ENCODE data around the gene IGSF8. TPM values are rescaled to one million over a fixed set of nuclear protein-coding genes. Genes with fewer than 3 reads are reported as not detected.
A peak's percentile ranks its signal among the peaks of the same experiment; 100 is the strongest.

The IGSF8 gene
- total RNA-seq, 1 donor from 2014 or later, result 21.9 TPM

- no peak for ATAC-seq
- intact Hi-C loops (cut with DNase I), result no loop called here
These were observed 19.0 kb downstream of the IGSF8 start for GRCh38 chr1:160079448-160079847.

GRCh38 chr1:160078512-160079195 is 19.8 kb downstream of the IGSF8 start:
- intact Hi-C loops (cut with DNase I), result no loop called here
- DNase-seq (ENCODE audit: missing footprints) (no peak), ATAC-seq (no peak)

More at GRCh38 chr1:160079448-160079847, 19.0 kb downstream of the IGSF8 start:
- no peak for DNase-seq (ENCODE audit: missing footprints)

- peak; percentile 13 for ATAC-seq
- intact Hi-C loops (cut with DNase I), result no loop called here
- no peak for DNase-seq (ENCODE audit: missing footprints)
These were observed 20.9 kb downstream of the IGSF8 start for GRCh38 chr1:160077486-160077885.

DNA sequence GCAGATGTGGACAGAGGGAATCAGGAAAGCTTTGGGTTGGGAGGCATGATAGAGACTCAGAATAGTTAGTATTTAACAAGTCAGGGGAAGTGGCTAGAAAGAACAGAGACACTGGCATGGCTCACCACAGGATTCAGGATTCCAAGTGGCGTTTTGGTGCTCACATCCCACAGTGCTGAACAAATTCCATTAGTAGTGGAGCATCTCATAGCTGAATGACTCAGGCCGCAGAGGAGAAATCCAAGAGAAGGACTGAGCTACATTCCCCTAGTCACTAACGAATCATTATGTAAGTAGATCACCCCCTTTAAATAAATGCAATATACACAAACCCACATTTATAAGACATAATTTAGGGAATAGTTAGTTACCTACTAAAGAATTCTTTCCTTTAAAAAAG is 22.1 kb downstream of the IGSF8 start:
- ATAC-seq (no peak), DNase-seq (ENCODE audit: missing footprints) (no peak)
- intact Hi-C loops (cut with DNase I), result no loop called here

GRCh38 chr1:160075836-160076235 is 22.6 kb downstream of the IGSF8 start:
- intact Hi-C loops (cut with DNase I), result no loop called here
- ATAC-seq (no peak), DNase-seq (ENCODE audit: missing footprints) (no peak)

DNA sequence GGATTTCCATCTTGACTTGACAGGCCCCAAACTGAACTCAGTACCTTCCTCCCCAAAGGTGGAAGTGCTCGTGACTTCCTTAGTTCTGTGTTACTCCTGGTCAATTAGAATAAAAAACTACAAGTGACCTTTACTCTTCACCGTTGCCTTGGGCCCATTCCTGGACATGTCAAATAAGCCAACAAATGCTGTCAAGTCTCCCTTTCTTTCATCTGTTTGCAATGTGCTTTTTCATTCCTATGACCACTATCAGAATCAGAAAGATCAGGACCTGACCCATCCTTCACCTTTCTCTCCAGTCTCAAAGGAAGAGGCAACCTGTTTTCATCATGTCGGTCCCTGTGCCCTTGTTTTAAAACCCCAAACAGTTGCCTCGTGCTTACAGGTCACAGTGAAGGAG is 23.6 kb downstream of the IGSF8 start:
- no peak for DNase-seq (ENCODE audit: missing footprints)
- intact Hi-C loops (cut with DNase I), result no loop called here
- no peak for ATAC-seq

- ATAC-seq (no peak), DNase-seq (ENCODE audit: missing footprints) (no peak)
- intact Hi-C loops (cut with DNase I), result no loop called here
These were observed 27.1 kb downstream of the IGSF8 start for GRCh38 chr1:160071289-160071688.

DNA sequence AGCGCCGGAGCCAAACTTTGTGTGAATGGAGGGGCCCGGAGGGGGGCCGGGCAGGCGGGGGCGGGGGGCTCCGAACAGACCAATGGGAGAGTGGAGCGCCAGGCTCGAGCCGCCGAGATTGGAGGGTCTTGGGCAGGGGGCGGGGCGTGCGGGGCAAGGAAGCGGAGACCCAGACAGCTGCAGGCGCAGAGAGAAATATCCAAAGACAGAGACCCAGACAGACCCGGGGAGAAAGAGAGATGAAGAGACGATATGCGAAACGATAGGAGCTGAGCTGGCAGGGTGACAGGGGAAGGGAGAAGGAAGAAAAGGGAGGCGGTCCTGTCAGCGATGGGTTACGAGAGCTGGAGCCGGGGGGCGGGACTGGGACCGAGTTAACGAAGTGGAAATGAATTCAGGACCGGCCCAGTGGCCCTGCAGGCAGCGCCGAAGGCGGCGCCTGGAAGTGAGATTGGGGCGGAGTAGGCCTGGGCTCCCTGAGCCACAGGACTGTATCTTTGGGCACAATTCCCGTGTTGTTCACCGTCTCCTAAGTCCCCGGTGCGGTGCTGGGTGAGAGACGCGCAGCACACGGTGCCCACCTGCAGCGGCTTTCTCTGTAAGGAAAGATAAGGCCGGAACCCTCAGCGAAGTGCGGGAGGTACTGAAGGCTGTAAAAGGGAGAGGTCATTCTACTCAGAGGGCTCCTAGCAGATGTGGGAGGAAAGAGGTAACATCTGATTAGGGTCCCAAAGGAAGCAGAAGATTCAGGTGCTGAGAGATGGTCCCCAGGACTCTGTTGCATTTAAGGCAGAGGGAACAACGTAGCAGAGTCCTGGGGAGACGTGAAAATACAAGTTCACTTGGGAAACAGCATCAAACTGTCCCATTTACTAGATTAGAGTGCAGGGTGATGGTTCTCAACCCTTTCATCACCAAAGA is 27.9 kb downstream of the IGSF8 start:
- peak; percentile 88 for DNase-seq (ENCODE audit: missing footprints)
- intact Hi-C loops (cut with DNase I), result no loop called here
- peak; percentile 95 for ATAC-seq

DNA sequence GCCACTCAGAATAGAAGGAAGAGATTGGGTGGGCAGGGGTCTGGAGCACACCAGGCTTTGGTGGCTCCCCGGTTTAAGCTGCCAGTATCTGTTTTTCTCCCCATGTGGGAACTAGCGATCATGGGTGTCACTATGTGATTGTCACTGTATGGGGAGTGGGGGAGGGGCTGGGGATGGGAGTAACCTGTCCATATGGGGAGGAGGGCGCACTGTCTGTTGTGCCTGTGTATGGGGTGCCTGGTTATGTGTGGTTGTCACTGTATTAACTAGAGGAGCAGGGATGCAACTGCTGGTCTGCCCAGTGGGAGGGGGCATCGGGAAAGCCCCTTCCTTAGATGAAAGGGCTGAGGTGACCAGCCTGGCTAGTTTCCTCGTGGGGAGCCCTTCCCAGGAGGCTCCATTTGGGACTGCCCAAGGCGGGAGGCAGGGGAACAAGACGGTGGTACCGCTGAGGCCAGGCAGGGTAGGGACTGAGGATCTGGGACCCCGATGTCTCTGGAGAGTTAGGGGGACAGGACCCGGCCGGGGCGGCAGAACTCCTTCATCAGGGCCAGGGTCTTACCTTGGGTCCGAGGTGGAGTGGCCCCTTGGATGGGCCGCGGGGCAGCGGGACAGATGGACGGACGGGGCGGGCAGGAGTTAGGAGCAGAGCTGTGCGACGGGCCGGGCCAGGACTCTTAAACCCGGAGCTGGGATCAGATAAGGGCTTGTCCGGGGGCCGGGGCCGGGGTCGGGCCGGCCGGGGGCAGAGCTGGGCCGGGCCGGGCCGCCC is 28.8 kb downstream of the IGSF8 start, which contains the start of gene KCNJ10:
TSS of gene KCNJ10 (minus strand) at position 701 of the 772 bp plus-strand sequence. CDS start 27,628 bp downstream, outside the sequence.
- intact Hi-C loops (cut with DNase I), result no loop called here
- DNase-seq (ENCODE audit: missing footprints), result no peak
- no peak for ATAC-seq

DNA sequence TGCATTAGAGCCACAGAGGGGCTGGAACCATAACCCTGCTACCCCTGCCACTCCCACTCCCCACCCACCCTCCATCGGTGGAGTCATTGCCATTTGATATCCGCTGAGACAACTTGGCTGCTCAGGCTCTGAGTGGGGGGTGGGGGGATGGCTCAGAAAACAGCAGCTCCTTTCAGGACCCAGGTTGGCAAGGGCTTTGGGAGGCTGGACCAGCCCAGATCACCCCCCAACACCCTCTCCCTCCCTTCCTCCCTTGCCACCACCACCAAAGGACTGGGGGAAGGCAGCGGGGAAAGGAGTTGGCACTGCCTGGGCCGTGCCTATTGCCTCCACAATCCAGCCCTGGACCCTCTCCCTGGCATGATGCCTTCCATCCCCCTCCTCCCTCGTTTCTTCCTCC is 30.2 kb downstream of the IGSF8 start:
- DNase-seq (ENCODE audit: missing footprints), result no peak
- ATAC-seq, result no peak
- intact Hi-C loops (cut with DNase I), result no loop called here

GRCh38 chr1:160066829-160067745 is 31.3 kb downstream of the IGSF8 start:
- intact Hi-C loops (cut with DNase I), result no loop called here
- ATAC-seq (no peak), DNase-seq (ENCODE audit: missing footprints) (no peak)

DNA sequence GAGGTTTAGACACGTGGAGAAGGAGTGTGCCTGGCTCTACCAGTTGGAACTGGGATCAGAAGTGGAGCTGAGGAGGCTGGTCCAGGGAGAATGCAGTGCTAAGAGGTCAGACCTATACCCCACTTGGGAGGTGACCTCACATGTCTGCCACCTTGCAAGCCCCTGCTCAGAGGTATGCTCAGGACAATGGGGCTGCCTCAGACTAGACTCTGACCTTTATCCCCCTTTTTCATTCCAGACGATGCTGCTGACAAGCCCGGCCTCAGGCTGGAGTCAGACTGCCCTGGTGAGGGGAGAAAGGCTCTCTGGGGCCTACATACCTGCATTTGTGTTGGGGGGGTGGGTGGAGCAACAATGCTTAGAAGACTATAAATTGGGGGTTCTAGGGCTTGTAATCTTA is 33.7 kb downstream of the IGSF8 start:
- intact Hi-C loops (cut with DNase I), result no loop called here
- ATAC-seq (no peak), DNase-seq (ENCODE audit: missing footprints) (no peak)

DNA sequence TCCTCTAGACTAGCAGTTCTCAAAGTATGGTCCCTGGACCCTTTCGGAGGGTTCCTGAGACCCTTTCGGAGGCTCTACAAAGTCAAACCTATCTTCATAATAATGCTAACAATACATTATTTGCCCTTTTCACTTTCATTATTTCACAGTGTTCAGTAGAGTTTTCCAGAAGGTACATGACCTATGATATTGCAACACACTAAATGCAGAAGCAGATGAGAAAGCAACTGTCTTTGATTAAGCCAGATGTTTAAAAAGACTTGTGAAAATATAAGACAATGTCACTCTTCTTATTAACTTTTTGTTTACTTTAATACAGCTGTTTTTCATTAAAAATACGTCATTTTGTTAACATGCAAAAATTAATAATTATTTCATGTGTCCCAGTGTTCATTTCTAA is 34.3 kb downstream of the IGSF8 start:
- DNase-seq (ENCODE audit: missing footprints) (no peak), ATAC-seq (no peak)
- intact Hi-C loops (cut with DNase I), result no loop called here

- intact Hi-C loops (cut with DNase I), result no loop called here
- ATAC-seq, result no peak
These were observed 35.2 kb downstream of the IGSF8 start for GRCh38 chr1:160063176-160063575.

GRCh38 chr1:160062230-160062532 is 36.2 kb downstream of the IGSF8 start:
- ATAC-seq (no peak), DNase-seq (ENCODE audit: missing footprints) (no peak)
- intact Hi-C loops (cut with DNase I), result no loop called here

More at GRCh38 chr1:160063176-160063575, 35.2 kb downstream of the IGSF8 start:
- DNase-seq (ENCODE audit: missing footprints), result no peak

GRCh38 chr1:160061369-160062229 is 36.8 kb downstream of the IGSF8 start:
- DNase-seq (ENCODE audit: missing footprints), result no peak

GRCh38 chr1:160058087-160058486 is 40.3 kb downstream of the IGSF8 start:
- DNase-seq (ENCODE audit: missing footprints) (no peak), ATAC-seq (no peak)
- intact Hi-C loops (cut with DNase I), result no loop called here

More at GRCh38 chr1:160061369-160062229, 36.8 kb downstream of the IGSF8 start:
- intact Hi-C loops (cut with DNase I), result no loop called here
- peak; percentile 37 for ATAC-seq

All from Right ventricle myocardium inferior (tissue), 1 donor.